Panc1 (cell line): ENCODE results near the gene NPAS2. TPM values are rescaled to one million over a fixed set of nuclear protein-coding genes. Genes with fewer than 3 reads are reported as not detected.

Experiments used
- ATAC-seq: fragments of 200-7000 bp; cut with Tn5 transposase; 2 replicates; pipeline ENCODE4 v1.9.1; 2020; ENCODE audit warnings: mild to moderate bottlenecking, moderate library complexity
- BruUV-seq: library from RNA; stranded (reverse); fragments of 400-500 nt; replicated peaks from 2 replicates; lab custom pipeline; 2021; lab: Mats Ljungman, UMichigan
- CTCF ChIA-PET: fragments of 300-600 bp; sonication (Branson Sonifier 250); formaldehyde crosslinking; loops from one replicate; lab custom pipeline; 2022; ENCODE audit warnings: antibody characterized with exemption; lab: Charles Lee
- POLR2A ChIA-PET: fragments of 300-600 bp; sonication (Branson Sonifier 250); formaldehyde crosslinking; loops from one replicate; lab custom pipeline; 2022; ENCODE audit warnings: antibody characterized with exemption; lab: Charles Lee
- DNase-seq: peaks from one replicate; pipeline ENCODE4 v3.0.0-alpha.2; 2010; ENCODE audit warnings: low read depth, low spot score
- H3K27ac ChIP-seq: 2 replicates; pipeline ENCODE4 v1.5.1; 2011; ENCODE audit warnings: mild to moderate bottlenecking, low read length, inconsistent platforms
- H3K27me3 ChIP-seq: fragments of 200-500 bp; sonication (Bioruptor generic); 2 replicates; pipeline ENCODE4 v1.6.0; 2014; ENCODE audit warnings: low read length, inconsistent platforms; ENCODE audit not compliant: control insufficient read depth, insufficient read depth
- H3K36me3 ChIP-seq: fragments of 200-500 bp; sonication (Bioruptor generic); 2 replicates; pipeline ENCODE4 v1.5.1; 2014; ENCODE audit warnings: inconsistent platforms, mild to moderate bottlenecking, low read length, moderate library complexity; ENCODE audit not compliant: control insufficient read depth, insufficient read depth
- H3K4me1 ChIP-seq: 2 replicates; pipeline ENCODE4 v1.5.1; 2011; ENCODE audit warnings: inconsistent platforms, mild to moderate bottlenecking, low read length, moderate library complexity; ENCODE audit not compliant: control insufficient read depth, insufficient read depth
- H3K4me3 ChIP-seq, 2 experiments: 2 replicates each; pipeline ENCODE4 v1.5.1; 2011 to 2012; ENCODE audit warnings: low read depth in 2 of 2, low read length in 2 of 2, mild to moderate bottlenecking in 2 of 2, inconsistent platforms in 1 of 2, moderate library complexity in 1 of 2
- H3K9me3 ChIP-seq: fragments of 200-500 bp; sonication (Bioruptor generic); 2 replicates; pipeline ENCODE4 v1.5.1; 2014; ENCODE audit warnings: low read depth, mild to moderate bottlenecking, inconsistent platforms, low read length, moderate library complexity; ENCODE audit not compliant: control insufficient read depth, insufficient read depth
- CTCF ChIP-seq: fragments of 450-650 bp; IDR thresholded peaks from 2 replicates; pipeline ENCODE4 v1.5.1; 2017; ENCODE audit warnings: mild to moderate bottlenecking
- POLR2AphosphoS5 ChIP-seq: IDR thresholded peaks from 2 replicates; pipeline ENCODE4 v1.6.1; 2012; ENCODE audit warnings: mild to moderate bottlenecking, low read depth, low read length, moderate library complexity
- REST ChIP-seq, 2 experiments: IDR thresholded peaks; 2 replicates each; pipeline ENCODE4 v1.6.1; 2011 to 2012; ENCODE audit warnings: low read depth in 2 of 2, control low read depth in 1 of 2, low read length in 1 of 2, mild to moderate bottlenecking in 1 of 2, moderate library complexity in 1 of 2; ENCODE audit not compliant: insufficient read depth in 1 of 2
- SIN3A ChIP-seq: IDR thresholded peaks from 2 replicates; pipeline ENCODE4 v1.6.1; 2012; ENCODE audit warnings: low read depth, mild to moderate bottlenecking, low read length, moderate library complexity, borderline replicate concordance; ENCODE audit not compliant: insufficient read depth
- TCF7L2 ChIP-seq: IDR thresholded peaks from 2 replicates; pipeline ENCODE4 v1.6.1; 2011; ENCODE audit warnings: mild to moderate bottlenecking, low read depth, low read length, inconsistent platforms
- in situ Hi-C: cut with HindIII; loops from 2 replicates; pipeline ENCODE4 v1.10.0; 2016; ENCODE audit warnings: low sequenced_read_pairs, low pct_unique_long_range_greater_than_20kb
- intact Hi-C: fragments of 100-400 bp; cut with micrococcal nuclease; formaldehyde crosslinking; loops from one replicate; pipeline ENCODE4 v1.10.0; 2022; ENCODE audit not compliant: unreplicated experiment
- total RNA-seq: library from RNA; stranded (reverse); gene quantifications from one replicate; pipeline ENCODE4 v1.2.1, GENCODE V29; 2021; ENCODE audit not compliant: unreplicated experiment

Gene NPAS2
- total RNA-seq, 1 experiment from 2014 or later, result 72.8 TPM

GRCh38 chr2:100894796-100895156 lies 74.8 kb downstream of the NPAS2 start:
- H3K36me3 ChIP-seq, result no peaks in the 10 kb centered on the region
- H3K27me3 ChIP-seq, result no peaks in the 10 kb centered on the region
- BruUV-seq, result no TSS peak
- ChIA-PET CTCF (no interaction called here), POLR2A (no interaction called here)
- intact Hi-C loops (no loop called here), in situ Hi-C loops (no loop called here)
- DNase-seq (no peak), ATAC-seq (no peak)
- no peak overlapping the region for H3K4me3 ChIP-seq
- TF ChIP-seq REST (IDR thresholded peaks at IDR 0.05; ENCODE audit: insufficient read depth in 1 of 2, low read depth in 2 of 2, low read length in 1 of 2) (no peak), POLR2AphosphoS5 (no peak), CTCF (no peak), SIN3A (no peak), TCF7L2 (no peak)
- H3K27ac ChIP-seq, result peak overlapping the region; percentile 65; the same call in 1 of the 2 replicates
- H3K9me3 ChIP-seq, result no peaks in the 10 kb centered on the region; the same call in 1 of the 2 replicates
- H3K4me1 ChIP-seq, result peaks cover 35% of the 10 kb centered on the region

- BruUV-seq, result no TSS peak
- ChIA-PET POLR2A (interaction anchor here (0.6 kb wide), 1 partner anchor 109 kb away, joined by 3 read pairs; no protein-coding TSS in a partner anchor), CTCF (no interaction called here)
- intact Hi-C loops, result no loop called here
- peaks cover 37% of the 10 kb centered on the region for H3K4me1 ChIP-seq
- H3K4me3 ChIP-seq, result no peak overlapping the region
- in situ Hi-C loops, result no loop called here
- DNase-seq, result no peak
- peak; percentile 37 for ATAC-seq
- no peak for TF ChIP-seq CTCF
- H3K27me3 ChIP-seq, result no peaks in the 10 kb centered on the region
- H3K27ac ChIP-seq, result peak overlapping the region; percentile 65
- H3K9me3 ChIP-seq, result peaks cover 4% of the 10 kb centered on the region; the same call in 1 of the 2 replicates
- no peaks in the 10 kb centered on the region for H3K36me3 ChIP-seq
Observed at GRCh38 chr2:100895402-100895801, 75.5 kb downstream of the NPAS2 start.
